ENCODE results near the gene PEAK1.

Gene PEAK1

GRCh38 chr15:77057072-77057471 lies 362.8 kb downstream of the PEAK1 start:
- DNase-seq: no peak

DNA sequence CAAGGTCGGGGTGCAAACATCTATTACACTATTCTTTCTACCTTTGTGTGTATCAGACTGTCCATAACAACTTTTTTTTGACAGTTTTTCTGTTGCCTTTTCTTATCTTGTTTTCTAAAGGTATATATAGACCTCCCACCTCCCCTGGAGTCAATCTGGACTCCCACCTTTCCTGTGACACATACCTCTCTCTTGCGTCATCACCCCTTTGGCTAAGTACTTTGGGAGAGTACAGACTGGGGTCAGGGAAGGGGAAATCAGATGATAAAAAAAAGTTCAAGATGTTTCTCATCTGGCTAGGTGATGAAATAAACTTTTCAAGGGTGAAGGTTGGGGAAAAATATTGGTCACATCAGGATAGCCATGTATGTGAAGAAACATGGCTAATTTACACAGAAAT lies 366.2 kb downstream of the PEAK1 start:
- no peak for DNase-seq

DNA sequence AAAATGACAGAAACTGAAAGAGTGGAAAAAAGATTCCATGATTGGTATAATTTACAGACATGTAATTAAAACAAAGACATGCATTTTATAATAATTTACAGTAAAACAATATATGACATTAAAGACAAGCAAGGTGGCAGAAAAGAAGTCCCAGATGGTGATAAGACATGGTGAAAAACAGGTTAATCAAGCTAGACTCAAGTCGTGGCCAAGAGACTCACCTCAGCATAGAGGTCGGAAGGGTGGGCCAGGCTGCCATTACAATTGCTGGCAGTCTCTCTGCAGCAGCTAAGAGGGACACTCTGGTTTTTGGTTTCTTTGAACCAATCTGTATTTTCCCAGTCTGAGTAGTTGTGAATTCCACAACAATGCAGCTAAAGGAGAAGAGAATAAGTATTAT lies 367.3 kb downstream of the PEAK1 start:
- DNase-seq: no peak

Data from T-helper 2 cell (primary cell).